ENCODE results near the gene CCDC73. TPM values are rescaled to one million over a fixed set of nuclear protein-coding genes. Genes with fewer than 3 reads are reported as not detected.

Gene CCDC73
- total and polyA plus RNA-seq, 2 of the 4 experiments (the other 2 are of a cell fraction), result not detected

GRCh38 chr11:32833921-32834320 lies 39.5 kb upstream of the CCDC73 start:
- Histone ChIP-seq H4K91ac (ENCODE audit: insufficient read depth, low read depth, low read length) (no peak overlapping the region), H3K9ac (ENCODE audit: low read depth, low read length) (no peak overlapping the region), H3K9me3 (ENCODE audit: control insufficient read depth, insufficient read depth, low read length) (no peaks in the 10 kb centered on the region), H3K14ac (replicated peaks; ENCODE audit: low read depth, low read length) (no peak overlapping the region), H3K27me3 (ENCODE audit: control insufficient read depth, insufficient read depth, low read length) (peaks cover 38% of the 10 kb centered on the region), H2AK9ac (replicated peaks; ENCODE audit: low read depth, low read length, poor library complexity) (no peak overlapping the region), H2BK120ac (ENCODE audit: low read depth, low read length) (no peak overlapping the region), H2BK15ac (ENCODE audit: low read depth, low read length) (no peak overlapping the region), H3K36me3 (ENCODE audit: control insufficient read depth, insufficient read depth, low read length) (no peaks in the 10 kb centered on the region), H3K56ac (ENCODE audit: extremely low read depth, insufficient read depth, low read length) (no peak overlapping the region), H3K4me3 (ENCODE audit: insufficient read depth, low read depth, low read length) (no peak overlapping the region), H2BK20ac (ENCODE audit: low read depth, low read length) (no peak overlapping the region), H4K5ac (ENCODE audit: low read depth, low read length) (no peak overlapping the region), H2BK5ac (ENCODE audit: low read depth, low read length, poor library complexity, severe bottlenecking) (no peak overlapping the region), H2AFZ (replicated peaks; ENCODE audit: low read length, poor library complexity) (no peak overlapping the region), H3K18ac (ENCODE audit: low read depth, low read length) (no peak overlapping the region), H3K27ac (ENCODE audit: insufficient read depth, low read length) (no peak overlapping the region), H3K4ac (ENCODE audit: low read depth, low read length) (no peak overlapping the region), H4K8ac (ENCODE audit: low read depth in 2 of 2, low read length in 2 of 2) (no peak overlapping the region), H3K9me1 (ENCODE audit: insufficient read depth, low read length) (no peaks in the 10 kb centered on the region), H3K4me1 (ENCODE audit: control insufficient read depth, insufficient read depth, low read length) (peaks cover 4% of the 10 kb centered on the region; the same call in 1 of the 2 replicates), H3K23ac (ENCODE audit: low read depth, low read length) (no peak overlapping the region), H4K20me1 (ENCODE audit: insufficient read depth, low read length) (no peaks in the 10 kb centered on the region), H3K4me2 (ENCODE audit: low read depth, low read length) (no peak overlapping the region), H2AK5ac (ENCODE audit: low read depth, low read length) (no peak overlapping the region), H3K79me1 (ENCODE audit: low read depth in 1 of 2, low read length in 2 of 2) (no peaks in the 10 kb centered on the region)
- no CpG with 5 or more reads among the region's 1 CpG for WGBS, 2 experiments (ENCODE audit: extremely low coverage in 2 of 2, insufficient read length in 1 of 2)
- ATAC-seq (ENCODE audit: low read depth) (no peak), DNase-seq (no peak)
- dilution Hi-C loops (cut with HindIII; ENCODE audit: low sequenced_read_pairs, unreplicated experiment) (no loop called here), in situ Hi-C loops (cut with MboI; ENCODE audit: low sequenced_read_pairs) (loop anchor here (25.0 kb wide), 1 partner anchor 228 kb away; no protein-coding TSS in a partner anchor), intact Hi-C loops (cut with micrococcal nuclease) (no loop called here)
- CTCF ChIA-PET, result no interaction called here
- TF ChIP-seq SMC3 (IDR thresholded peaks at IDR 0.05; ENCODE audit: low read depth, low read length) (no peak), RFX5 (IDR thresholded peaks at IDR 0.05; ENCODE audit: low read depth, low read length) (no peak), CHD1 (IDR thresholded peaks at IDR 0.05; ENCODE audit: low read depth, low read length) (no peak), CEBPB (IDR thresholded peaks at IDR 0.05; ENCODE audit: low read depth, low read length) (no peak), POLR2A (IDR thresholded peaks at IDR 0.05; ENCODE audit: low read depth, low read length) (no peak), RCOR1 (IDR thresholded peaks at IDR 0.05; ENCODE audit: insufficient replicate concordance, low read length) (no peak), NFE2L2 (IDR thresholded peaks at IDR 0.05; ENCODE audit: low read depth, low read length) (no peak), MAZ (IDR thresholded peaks at IDR 0.05; ENCODE audit: borderline replicate concordance, low read depth, low read length) (no peak), BHLHE40 (IDR thresholded peaks at IDR 0.05; ENCODE audit: low read depth, low read length) (no peak)
- TF ChIP-seq, protein P1, sequence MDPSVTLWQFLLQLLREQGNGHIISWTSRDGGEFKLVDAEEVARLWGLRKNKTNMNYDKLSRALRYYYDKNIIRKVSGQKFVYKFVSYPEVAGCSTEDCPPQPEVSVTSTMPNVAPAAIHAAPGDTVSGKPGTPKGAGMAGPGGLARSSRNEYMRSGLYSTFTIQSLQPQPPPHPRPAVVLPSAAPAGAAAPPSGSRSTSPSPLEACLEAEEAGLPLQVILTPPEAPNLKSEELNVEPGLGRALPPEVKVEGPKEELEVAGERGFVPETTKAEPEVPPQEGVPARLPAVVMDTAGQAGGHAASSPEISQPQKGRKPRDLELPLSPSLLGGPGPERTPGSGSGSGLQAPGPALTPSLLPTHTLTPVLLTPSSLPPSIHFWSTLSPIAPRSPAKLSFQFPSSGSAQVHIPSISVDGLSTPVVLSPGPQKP (IDR thresholded peaks at IDR 0.05; ENCODE audit: borderline replicate concordance, low read depth, low read length), result no peak
- BruUV-seq (replicated peaks), result no TSS peak
- POLR2A ChIA-PET (ENCODE audit: unreplicated experiment), result no interaction called here
